Dendritic cell treated with granulocyte-macrophage colony-stimulating factor and Interleukin-4, amounts not matched to agents 40 ng/mL and 50 ng/mL, for 4 days (primary cell): ENCODE data around the gene SEZ6L2.
"Not testable (repeated sequence)": the region's sequence is repeated elsewhere in the genome, so short reads cannot be mapped to it uniquely, and the experiment has no call there.

Source experiments
- H3K27ac Mint-ChIP-seq: one replicate; pipeline ENCODE4 v1.8.0; 2022; ENCODE audit warnings: mild to moderate bottlenecking, mixed read lengths
- H3K27me3 Mint-ChIP-seq: one replicate; pipeline ENCODE4 v1.8.0; 2022; ENCODE audit warnings: mild to moderate bottlenecking, mixed read lengths
- H3K36me3 Mint-ChIP-seq: one replicate; pipeline ENCODE4 v1.8.0; 2022; ENCODE audit warnings: low read depth, mixed read lengths
- H3K4me1 Mint-ChIP-seq: one replicate; pipeline ENCODE4 v1.8.0; 2022; ENCODE audit warnings: low read depth, mixed read lengths
- H3K4me3 Mint-ChIP-seq: one replicate; pipeline ENCODE4 v1.8.0; 2022; ENCODE audit warnings: mild to moderate bottlenecking, moderate library complexity, mixed read lengths
- H3K9me3 Mint-ChIP-seq: one replicate; pipeline ENCODE4 v1.8.0; 2022; ENCODE audit warnings: mixed read lengths
- intact Hi-C: fragments of 100-400 bp; cut with micrococcal nuclease; formaldehyde crosslinking; loops from one replicate; pipeline ENCODE4 v1.15.0; 2022

The SEZ6L2 gene

GRCh38 chr16:29891525-29892457 lies 7.6 kb downstream of the SEZ6L2 start:
- Mint-ChIP-seq H3K36me3 (no peaks in the 10 kb centered on the region), H3K27me3 (peaks cover 8% of the 10 kb centered on the region), H3K4me3 (no peak overlapping the region), H3K9me3 (no peaks in the 10 kb centered on the region), H3K27ac (no peak overlapping the region), H3K4me1 (peaks cover 11% of the 10 kb centered on the region)
- intact Hi-C loops: no loop called here

GRCh38 chr16:29889372-29889771 lies 10.0 kb downstream of the SEZ6L2 start:
- H3K4me3 Mint-ChIP-seq, H3K27ac Mint-ChIP-seq, H3K27me3 Mint-ChIP-seq, H3K9me3 Mint-ChIP-seq, H3K36me3 Mint-ChIP-seq, intact Hi-C loops: not testable (repeated sequence)
- H3K4me1 Mint-ChIP-seq: peaks cover 11% of the 10 kb centered on the region

- H3K27me3 Mint-ChIP-seq: peaks cover 13% of the 10 kb centered on the region
- no peaks in the 10 kb centered on the region for H3K4me1 Mint-ChIP-seq
- H3K9me3 Mint-ChIP-seq: no peaks in the 10 kb centered on the region
- intact Hi-C loops: no loop called here
- H3K36me3 Mint-ChIP-seq: no peaks in the 10 kb centered on the region
- H3K4me3 Mint-ChIP-seq: no peak overlapping the region
- no peak overlapping the region for H3K27ac Mint-ChIP-seq
Measured at GRCh38 chr16:29883987-29884386, 15.4 kb downstream of the SEZ6L2 start.

- intact Hi-C loops: no loop called here
- Mint-ChIP-seq H3K36me3 (no peaks in the 10 kb centered on the region), H3K4me1 (peaks cover 19% of the 10 kb centered on the region), H3K27me3 (peaks cover 38% of the 10 kb centered on the region), H3K4me3 (no peak overlapping the region), H3K9me3 (peaks cover 9% of the 10 kb centered on the region), H3K27ac (no peak overlapping the region)
Measured at GRCh38 chr16:29881050-29881449, 18.3 kb downstream of the SEZ6L2 start.

DNA sequence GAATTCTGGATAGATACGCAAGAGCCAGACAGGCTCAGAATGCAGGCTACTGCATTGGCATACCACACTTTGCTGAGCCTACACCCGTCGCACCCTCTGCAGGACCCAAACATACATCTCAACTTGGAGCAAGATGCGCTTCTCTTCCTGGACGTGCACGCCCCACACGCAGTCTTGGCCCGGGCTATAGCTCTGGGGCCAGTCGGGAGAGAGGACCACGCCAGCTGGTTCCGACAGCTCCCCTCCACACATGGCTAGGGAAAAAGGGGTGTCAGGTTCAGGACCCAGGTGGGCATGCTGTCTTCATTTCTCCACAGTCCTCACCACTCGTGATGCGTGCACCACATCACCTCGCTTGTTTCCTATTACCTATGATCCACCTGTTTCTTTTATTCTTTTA lies 21.2 kb downstream of the SEZ6L2 start:
- peaks cover 9% of the 10 kb centered on the region for H3K9me3 Mint-ChIP-seq
- no peak overlapping the region for H3K4me3 Mint-ChIP-seq
- H3K27me3 Mint-ChIP-seq: peaks cover 55% of the 10 kb centered on the region
- intact Hi-C loops: no loop called here
- no peaks in the 10 kb centered on the region for H3K36me3 Mint-ChIP-seq
- H3K27ac Mint-ChIP-seq: no peak overlapping the region
- H3K4me1 Mint-ChIP-seq: peaks cover 20% of the 10 kb centered on the region

DNA sequence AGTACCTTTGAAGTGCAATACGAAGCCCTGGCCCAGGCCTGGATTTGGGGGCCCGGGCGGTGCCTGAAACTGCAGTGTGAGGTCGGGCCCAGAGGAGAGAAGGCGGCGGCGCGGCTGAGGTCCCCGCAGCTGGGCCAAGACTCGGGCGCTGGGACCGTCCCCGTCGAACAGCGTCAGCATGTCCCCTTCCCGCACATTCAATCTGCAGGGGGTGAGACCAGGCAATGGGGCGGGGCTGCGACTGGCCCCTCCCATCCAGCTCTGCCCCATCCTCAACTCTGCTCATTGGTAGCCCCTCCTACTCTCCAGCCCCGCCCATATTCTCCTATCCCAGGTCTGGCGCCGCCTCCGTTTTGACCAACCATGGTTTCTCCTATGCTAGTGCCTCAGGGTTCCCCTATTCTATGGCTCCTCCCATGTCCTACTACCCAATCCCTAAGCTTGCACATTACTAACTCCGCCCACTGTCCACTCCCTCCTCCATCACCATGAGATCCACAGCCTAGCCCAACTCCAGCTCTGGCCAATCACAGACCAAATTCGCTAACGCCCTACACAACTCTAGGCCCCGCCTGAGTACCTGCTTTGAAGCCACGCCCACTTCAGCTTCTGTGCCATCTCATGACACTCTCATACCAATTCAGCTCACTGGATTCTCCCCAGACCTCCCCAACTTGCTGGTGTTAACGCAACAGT lies 21.9 kb downstream of the SEZ6L2 start:
- intact Hi-C loops: no loop called here
- peaks cover 9% of the 10 kb centered on the region for H3K9me3 Mint-ChIP-seq
- no peaks in the 10 kb centered on the region for H3K36me3 Mint-ChIP-seq
- H3K27me3 Mint-ChIP-seq: peaks cover 55% of the 10 kb centered on the region
- peak overlapping the region; percentile 72 for H3K4me3 Mint-ChIP-seq
- peaks cover 20% of the 10 kb centered on the region for H3K4me1 Mint-ChIP-seq
- H3K27ac Mint-ChIP-seq: no peak overlapping the region

- intact Hi-C loops: no loop called here
- no peak overlapping the region for H3K27ac Mint-ChIP-seq
Measured at GRCh38 chr16:29876594-29877249, 22.6 kb downstream of the SEZ6L2 start.

GRCh38 chr16:29876217-29876593 lies 23.1 kb downstream of the SEZ6L2 start:
- peaks cover 9% of the 10 kb centered on the region for H3K9me3 Mint-ChIP-seq
- no peaks in the 10 kb centered on the region for H3K36me3 Mint-ChIP-seq
- H3K4me1 Mint-ChIP-seq: peaks cover 20% of the 10 kb centered on the region
- H3K27ac Mint-ChIP-seq: no peak overlapping the region
- peak overlapping the region; percentile 72 for H3K4me3 Mint-ChIP-seq
- peaks cover 55% of the 10 kb centered on the region for H3K27me3 Mint-ChIP-seq
- intact Hi-C loops: no loop called here

More at GRCh38 chr16:29876594-29877249, 22.6 kb downstream of the SEZ6L2 start:
- H3K9me3 Mint-ChIP-seq: peaks cover 9% of the 10 kb centered on the region
- H3K4me3 Mint-ChIP-seq: peak overlapping the region; percentile 72
- peaks cover 20% of the 10 kb centered on the region for H3K4me1 Mint-ChIP-seq
- H3K27me3 Mint-ChIP-seq: peaks cover 55% of the 10 kb centered on the region
- H3K36me3 Mint-ChIP-seq: no peaks in the 10 kb centered on the region

- H3K9me3 Mint-ChIP-seq: peaks cover 9% of the 10 kb centered on the region
Measured at GRCh38 chr16:29875206-29875605, 24.1 kb downstream of the SEZ6L2 start.

DNA sequence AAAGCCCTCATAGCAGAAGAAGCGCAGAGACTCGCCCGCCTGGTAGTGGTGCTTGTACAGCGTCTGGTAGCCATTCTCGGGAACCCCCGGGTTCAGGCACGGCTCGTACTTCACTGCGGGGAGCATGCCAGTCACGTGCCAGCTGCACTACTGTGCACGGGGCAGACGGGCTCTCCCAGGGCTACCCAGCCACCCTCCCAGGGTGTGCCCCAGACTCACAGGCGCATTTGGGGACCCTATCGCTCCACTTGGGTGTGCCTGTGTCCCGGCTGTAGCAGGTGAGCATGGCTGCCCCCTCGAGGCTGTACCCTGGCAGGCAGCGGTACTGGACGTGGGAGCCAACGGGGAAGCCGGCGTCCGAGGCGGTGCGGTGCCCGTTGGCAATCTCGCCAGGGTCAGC lies 26.0 kb downstream of the SEZ6L2 start:
- Mint-ChIP-seq H3K36me3 (no peaks in the 10 kb centered on the region), H3K4me1 (peaks cover 20% of the 10 kb centered on the region), H3K27me3 (peaks cover 42% of the 10 kb centered on the region), H3K9me3 (peaks cover 9% of the 10 kb centered on the region), H3K27ac (peak overlapping the region; percentile 26), H3K4me3 (no peak overlapping the region)
- intact Hi-C loops: no loop called here

More at GRCh38 chr16:29875206-29875605, 24.1 kb downstream of the SEZ6L2 start:
- intact Hi-C loops: no loop called here
- no peak overlapping the region for H3K27ac Mint-ChIP-seq
- peaks cover 20% of the 10 kb centered on the region for H3K4me1 Mint-ChIP-seq
- no peaks in the 10 kb centered on the region for H3K36me3 Mint-ChIP-seq
- H3K27me3 Mint-ChIP-seq: peaks cover 54% of the 10 kb centered on the region
- no peak overlapping the region for H3K4me3 Mint-ChIP-seq

- H3K27me3 Mint-ChIP-seq: peaks cover 32% of the 10 kb centered on the region
- H3K4me3 Mint-ChIP-seq: no peak overlapping the region
- H3K9me3 Mint-ChIP-seq: no peaks in the 10 kb centered on the region
- no peaks in the 10 kb centered on the region for H3K36me3 Mint-ChIP-seq
- peaks cover 10% of the 10 kb centered on the region for H3K4me1 Mint-ChIP-seq
- intact Hi-C loops: no loop called here
- H3K27ac Mint-ChIP-seq: no peak overlapping the region
Measured at GRCh38 chr16:29871822-29872546, 27.4 kb downstream of the SEZ6L2 start.

DNA sequence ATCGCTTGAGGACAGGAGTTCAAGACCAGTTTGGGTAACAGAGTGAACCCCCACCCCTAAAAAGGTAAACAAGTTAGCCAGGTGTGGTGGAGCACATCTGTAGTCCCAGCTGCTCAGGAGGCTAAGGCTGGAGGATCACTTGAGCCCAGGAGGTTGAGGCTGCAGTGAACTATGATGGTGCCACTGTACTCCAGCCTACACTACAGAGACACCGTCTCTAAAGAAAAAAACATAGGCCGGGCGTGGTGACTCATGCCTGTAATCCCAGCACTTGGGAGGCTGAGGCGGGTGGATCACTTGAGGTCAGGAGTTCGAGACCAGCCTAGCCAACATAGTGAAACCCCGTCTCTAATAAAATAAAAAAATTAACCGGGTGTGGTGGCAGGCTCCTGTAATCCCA lies 30.3 kb downstream of the SEZ6L2 start:
- H3K4me3 Mint-ChIP-seq, H3K9me3 Mint-ChIP-seq, H3K36me3 Mint-ChIP-seq, H3K27ac Mint-ChIP-seq, H3K27me3 Mint-ChIP-seq, intact Hi-C loops, H3K4me1 Mint-ChIP-seq: not testable (repeated sequence)

GRCh38 chr16:29868396-29869009 lies 30.8 kb downstream of the SEZ6L2 start:
- Mint-ChIP-seq H3K4me3 (no peak overlapping the region), H3K27ac (no peak overlapping the region), H3K36me3 (no peaks in the 10 kb centered on the region), H3K9me3 (no peaks in the 10 kb centered on the region), H3K4me1 (peaks cover 5% of the 10 kb centered on the region), H3K27me3 (peaks cover 7% of the 10 kb centered on the region)
- intact Hi-C loops: no loop called here
